T-cell (primary cell): Measurements from ENCODE around the gene REV1. TPM values are rescaled to one million over a fixed set of nuclear protein-coding genes. Genes with fewer than 3 reads are reported as not detected.
"Not testable (repeated sequence)": the region's sequence is repeated elsewhere in the genome, so short reads cannot be mapped to it uniquely, and the experiment has no call there.

Experiments used
- ATAC-seq, 4 experiments: fragments of 200-7000 bp in 3 of 4; fragments of 150-1000 bp in 1 of 4; cut with Tn5 transposase; replicated peaks in 1 of 4; 1 replicate in 3 of 4; 2 replicates in 1 of 4; pipeline ENCODE4 v1.10.0; 2021; ENCODE audit warnings: moderate library complexity in 3 of 4, mild to moderate bottlenecking in 2 of 4, moderate number of reproducible peaks in 1 of 4
- CTCF ChIA-PET, 2 donors: fragments of 300-600 bp; sonication (Branson Sonifier 250); formaldehyde crosslinking; loops; one replicate each; lab custom pipeline; 2022; ENCODE audit warnings: antibody characterized with exemption in 2 of 2; lab: Charles Lee
- POLR2A ChIA-PET, 2 donors: fragments of 300-600 bp; sonication (Branson Sonifier 250); formaldehyde crosslinking; loops; one replicate each; lab custom pipeline; 2022; ENCODE audit warnings: antibody characterized with exemption in 2 of 2; lab: Charles Lee
- DNase-seq, 35 experiments: peaks; one replicate each; pipeline versions ENCODE4 v3.0.0 to v3.0.0-alpha.2; 2013 to 2023
- H3K27ac ChIP-seq: one replicate; pipeline ENCODE4 v1.5.1; 2013; ENCODE audit warnings: low read length
- H3K27me3 ChIP-seq, 2 experiments: replicated peaks in 1 of 2; 1 replicate in 1 of 2; 2 replicates in 1 of 2; pipeline versions ENCODE4 v1.6.1 to v1.7.0; 2013; ENCODE audit warnings: low read length in 1 of 2, mixed read lengths in 1 of 2; ENCODE audit not compliant: control insufficient read depth in 2 of 2, insufficient read depth in 2 of 2; ENCODE audit errors: extremely low read depth in 1 of 2
- H3K36me3 ChIP-seq, 2 donors: 1 replicate in 1 of 2; 2 replicates in 1 of 2; pipeline versions ENCODE4 v1.6.1 to v1.7.0; 2013; ENCODE audit warnings: low read length in 1 of 2; ENCODE audit not compliant: control insufficient read depth in 2 of 2, insufficient read depth in 1 of 2; ENCODE audit errors: extremely low read depth in 1 of 2
- H3K4me1 ChIP-seq, 2 experiments: 1 replicate in 1 of 2; 2 replicates in 1 of 2; pipeline versions ENCODE4 v1.6.1 to v1.7.0; 2013; ENCODE audit warnings: low read length in 2 of 2, mixed read lengths in 1 of 2; ENCODE audit not compliant: insufficient read depth in 2 of 2, control insufficient read depth in 1 of 2; ENCODE audit errors: extremely low read depth in 1 of 2
- H3K4me3 ChIP-seq, 2 donors: 1 replicate in 1 of 2; 2 replicates in 1 of 2; pipeline versions ENCODE4 v1.5.1 to v1.7.0; 2013; ENCODE audit warnings: mild to moderate bottlenecking in 2 of 2, low read length in 1 of 2, moderate library complexity in 1 of 2; ENCODE audit not compliant: control insufficient read depth in 1 of 2; ENCODE audit errors: extremely low read depth in 1 of 2
- H3K9me3 ChIP-seq: 2 replicates; pipeline ENCODE4 v1.7.0; 2013
- H3K27ac Mint-ChIP-seq, 2 donors: one replicate each; pipeline ENCODE4 v1.8.0; 2020 to 2021; ENCODE audit warnings: mild to moderate bottlenecking in 2 of 2, mixed read lengths in 2 of 2
- H3K27me3 Mint-ChIP-seq, 2 donors: one replicate each; pipeline ENCODE4 v1.8.0; 2021 to 2022; ENCODE audit warnings: mixed read lengths in 2 of 2
- H3K36me3 Mint-ChIP-seq: one replicate; pipeline ENCODE4 v1.8.0; 2021; ENCODE audit warnings: mixed read lengths
- H3K4me1 Mint-ChIP-seq, 3 donors: one replicate each; pipeline ENCODE4 v1.8.0; 2020 to 2022; ENCODE audit warnings: mixed read lengths in 3 of 3, mild to moderate bottlenecking in 1 of 3
- H3K4me3 Mint-ChIP-seq, 3 donors: one replicate each; pipeline ENCODE4 v1.8.0; 2020 to 2022; ENCODE audit warnings: mild to moderate bottlenecking in 3 of 3, mixed read lengths in 3 of 3, moderate library complexity in 3 of 3
- H3K9me3 Mint-ChIP-seq, 3 donors: one replicate each; pipeline ENCODE4 v1.8.0; 2020 to 2022; ENCODE audit warnings: mixed read lengths in 3 of 3
- WGBS: methylation state at CpG from one replicate; pipeline ENCODE4 v1.1.5; 2013; ENCODE audit warnings: missing lambda C conversion rate; ENCODE audit not compliant: insufficient coverage; 5-methylcytosine and 5-hydroxymethylcytosine counted together
- total RNA-seq, 35 experiments: library from RNA in 6 of 35; stranded (reverse) in 6 of 35; fragments of 120-200 nt in 1 of 35; gene quantifications; one replicate each; pipeline versions ENCODE4 v1.2.1 to v1.2.4 and lab custom pipeline; 2013 to 2026

The REV1 gene
- total RNA-seq, 5 donors from 2014 or later (not counting 1 experiment from before 2014, with no cell fraction given): 48.0 to 59.9 (median 50.3) TPM

GRCh38 chr2:99473518-99474083 lies 16.2 kb downstream of the REV1 start:
- CTCF ChIA-PET: no interaction called here
- no peak overlapping the region for H3K27ac Mint-ChIP-seq
- H3K36me3 Mint-ChIP-seq: peaks cover 23% of the 10 kb centered on the region
- DNase-seq (no peak), ATAC-seq (no peak)
- H3K4me1 Mint-ChIP-seq: peaks cover 69 to 74% (median 74%) of the 10 kb centered on the region in 3 donors
- Histone ChIP-seq H3K9me3 (no peaks in the 10 kb centered on the region), H3K27me3 (no peaks in the 10 kb centered on the region), H3K4me1 (peaks cover 2 to 4% of the 10 kb centered on the region in 2 experiments), H3K27ac (no peak overlapping the region), H3K4me3 (no peak overlapping the region), H3K36me3 (peaks cover 0 to 2% of the 10 kb centered on the region in 2 donors)
- H3K9me3 Mint-ChIP-seq: peaks cover 0 to 9% (median 4%) of the 10 kb centered on the region in 3 donors
- H3K4me3 Mint-ChIP-seq: no peak overlapping the region
- WGBS: no CpG with 5 or more reads among the region's 2 CpGs
- POLR2A ChIA-PET: interaction anchor here in 1 of 2 donors (0.5 kb wide), 1 partner anchor 1034 kb away, joined by 4 read pairs; no protein-coding TSS in a partner anchor
- H3K27me3 Mint-ChIP-seq: no peaks in the 10 kb centered on the region

- peaks cover 2 to 3% of the 10 kb centered on the region in 2 experiments for H3K4me1 ChIP-seq
- H3K27me3 ChIP-seq: no peaks in the 10 kb centered on the region
- no CpG with 5 or more reads among the region's 1 CpG for WGBS
- no peak for ATAC-seq
- no peak overlapping the region for H3K4me3 ChIP-seq
- no peaks in the 10 kb centered on the region for H3K36me3 ChIP-seq
- Mint-ChIP-seq H3K27ac (no peak overlapping the region), H3K4me3 (no peak overlapping the region), H3K36me3 (peaks cover 27% of the 10 kb centered on the region), H3K4me1 (peaks cover 68 to 73% (median 71%) of the 10 kb centered on the region in 3 donors), H3K27me3 (no peaks in the 10 kb centered on the region), H3K9me3 (peaks cover 0 to 9% (median 4%) of the 10 kb centered on the region in 3 donors)
- H3K9me3 ChIP-seq: no peaks in the 10 kb centered on the region
- ChIA-PET POLR2A (no interaction called here), CTCF (no interaction called here)
- H3K27ac ChIP-seq: no peak overlapping the region
- no peak for DNase-seq
Observed at GRCh38 chr2:99472600-99472960, 17.2 kb downstream of the REV1 start.

- CTCF ChIA-PET: interaction anchor here in 1 of 2 donors (0.6 kb wide), 1 partner anchor 36 kb away, joined by 3 read pairs; no protein-coding TSS in a partner anchor
Observed at GRCh38 chr2:99471654-99472599, 17.9 kb downstream of the REV1 start.

GRCh38 chr2:99470957-99471356 lies 18.9 kb downstream of the REV1 start:
- DNase-seq (no peak), ATAC-seq (no peak)
- H3K4me1 ChIP-seq: peaks cover 2 to 3% of the 10 kb centered on the region in 2 experiments
- no peak overlapping the region for H3K4me3 ChIP-seq
- Mint-ChIP-seq H3K4me3 (no peak overlapping the region), H3K4me1 (peaks cover 63 to 76% (median 71%) of the 10 kb centered on the region in 3 donors), H3K27ac (no peak overlapping the region), H3K27me3 (no peaks in the 10 kb centered on the region), H3K9me3 (peaks cover 0 to 9% (median 4%) of the 10 kb centered on the region in 3 donors), H3K36me3 (peaks cover 20% of the 10 kb centered on the region)
- H3K9me3 ChIP-seq: no peaks in the 10 kb centered on the region
- CTCF ChIA-PET: no interaction called here
- POLR2A ChIA-PET: no interaction called here
- no peak overlapping the region for H3K27ac ChIP-seq
- H3K36me3 ChIP-seq: no peaks in the 10 kb centered on the region
- no peaks in the 10 kb centered on the region for H3K27me3 ChIP-seq

More at GRCh38 chr2:99471654-99472599, 17.9 kb downstream of the REV1 start:
- 100% methylated on average over 2 of the region's 7 CpGs for WGBS
- Mint-ChIP-seq H3K4me1 (peaks cover 68 to 75% (median 73%) of the 10 kb centered on the region in 3 donors), H3K4me3 (no peak overlapping the region), H3K27me3 (no peaks in the 10 kb centered on the region), H3K9me3 (peaks cover 0 to 9% (median 4%) of the 10 kb centered on the region in 3 donors), H3K36me3 (peaks cover 24% of the 10 kb centered on the region), H3K27ac (no peak overlapping the region)
- H3K27me3 ChIP-seq: no peaks in the 10 kb centered on the region
- POLR2A ChIA-PET: interaction anchor here in 1 of 2 donors (0.6 kb wide), 1 partner anchor 27 kb away, joined by 6 read pairs; no protein-coding TSS in a partner anchor
- ATAC-seq (no peak), DNase-seq (no peak)
- peaks cover 2 to 3% of the 10 kb centered on the region in 2 experiments for H3K4me1 ChIP-seq
- H3K4me3 ChIP-seq: no peak overlapping the region
- H3K27ac ChIP-seq: no peak overlapping the region
- H3K36me3 ChIP-seq: no peaks in the 10 kb centered on the region
- H3K9me3 ChIP-seq: no peaks in the 10 kb centered on the region

GRCh38 chr2:99470459-99470858 lies 19.4 kb downstream of the REV1 start:
- H3K4me3 ChIP-seq, H3K36me3 ChIP-seq, H3K4me3 Mint-ChIP-seq, H3K4me1 ChIP-seq, H3K9me3 ChIP-seq, H3K27ac ChIP-seq, ATAC-seq, H3K27ac Mint-ChIP-seq, CTCF ChIA-PET, H3K27me3 ChIP-seq, H3K9me3 Mint-ChIP-seq, POLR2A ChIA-PET, H3K27me3 Mint-ChIP-seq, DNase-seq: not testable (repeated sequence)
- Mint-ChIP-seq H3K4me1 (peaks cover 65 to 80% (median 71%) of the 10 kb centered on the region in 3 donors), H3K36me3 (peaks cover 20% of the 10 kb centered on the region)
- 100% methylated on average over 1 of the region's 8 CpGs for WGBS

- ATAC-seq (no peak), DNase-seq (no peak)
- Histone ChIP-seq H3K27me3 (no peaks in the 10 kb centered on the region), H3K36me3 (no peaks in the 10 kb centered on the region), H3K27ac (no peak overlapping the region), H3K9me3 (no peaks in the 10 kb centered on the region), H3K4me3 (no peak overlapping the region), H3K4me1 (peaks cover under 1 to 2% of the 10 kb centered on the region in 2 experiments)
- H3K27me3 Mint-ChIP-seq: no peaks in the 10 kb centered on the region
- no peak overlapping the region for H3K4me3 Mint-ChIP-seq
- peaks cover 0 to 9% (median 4%) of the 10 kb centered on the region in 3 donors for H3K9me3 Mint-ChIP-seq
- POLR2A ChIA-PET: interaction anchor here in 1 of 2 donors (0.6 kb wide), 1 partner anchor 19 kb away, joined by 3 read pairs; no protein-coding TSS in a partner anchor
- WGBS: no CpG with 5 or more reads among the region's 1 CpG
- H3K27ac Mint-ChIP-seq: no peak overlapping the region
- peaks cover 20% of the 10 kb centered on the region for H3K36me3 Mint-ChIP-seq
- H3K4me1 Mint-ChIP-seq: peaks cover 57 to 74% (median 60%) of the 10 kb centered on the region in 3 donors
- CTCF ChIA-PET: no interaction called here
Observed at GRCh38 chr2:99469394-99469793, 20.4 kb downstream of the REV1 start.
